PFSK-1 (cell line): ENCODE results near the gene ADAM15.

Experiments
- FOXP2 ChIP-seq: optimal IDR thresholded peaks from 2 replicates; pipeline ENCODE3; 2011; ENCODE audit warnings: borderline replicate concordance, control low read depth, inconsistent platforms; ENCODE audit not compliant: insufficient read depth; ENCODE audit errors: extremely low read length, extremely low read depth
- POLR2AphosphoS5 ChIP-seq: IDR thresholded peaks from 2 replicates; pipeline ENCODE4 v1.6.1; 2012; ENCODE audit warnings: low read depth, mild to moderate bottlenecking, control low read depth, low read length, moderate library complexity
- REST ChIP-seq, 2 experiments: IDR thresholded peaks; 2 replicates each; pipeline versions ENCODE4 v1.6.1 to v1.8.0; 2011 to 2012; ENCODE audit warnings: low read depth in 2 of 2, low read length in 2 of 2, control low read depth in 1 of 2, inconsistent platforms in 1 of 2, mild to moderate bottlenecking in 1 of 2, moderate library complexity in 1 of 2; ENCODE audit not compliant: insufficient read depth in 1 of 2
- SIN3A ChIP-seq: IDR thresholded peaks from 2 replicates; pipeline ENCODE4 v1.6.1; 2012; ENCODE audit warnings: mild to moderate bottlenecking, low read length, moderate library complexity, borderline replicate concordance; ENCODE audit not compliant: insufficient read depth
- TAF1 ChIP-seq: IDR thresholded peaks from 2 replicates; pipeline ENCODE4 v1.6.1; 2012; ENCODE audit warnings: low read length, control low read depth, borderline replicate concordance; ENCODE audit not compliant: insufficient read depth

ADAM15 gene

GRCh38 chr1:155079487-155080311 is 28.6 kb downstream of the ADAM15 start:
- TF ChIP-seq SIN3A: no peak
- TF ChIP-seq TAF1: no peak
- no peak for TF ChIP-seq REST (IDR thresholded peaks at IDR 0.05; ENCODE audit: insufficient read depth in 1 of 2, low read depth in 2 of 2, low read length in 2 of 2)
- TF ChIP-seq POLR2AphosphoS5: no peak
- TF ChIP-seq FOXP2: no peak

GRCh38 chr1:155080312-155081228 is 29.5 kb downstream of the ADAM15 start:
- TF ChIP-seq FOXP2 (no peak), TAF1 (no peak), SIN3A (no peak), POLR2AphosphoS5 (no peak), REST (IDR thresholded peaks at IDR 0.05; ENCODE audit: insufficient read depth in 1 of 2, low read depth in 2 of 2, low read length in 2 of 2) (no peak)

- no peak for TF ChIP-seq SIN3A
- no peak for TF ChIP-seq TAF1
- no peak for TF ChIP-seq REST (IDR thresholded peaks at IDR 0.05; ENCODE audit: insufficient read depth in 1 of 2, low read depth in 2 of 2, low read length in 2 of 2)
- TF ChIP-seq FOXP2: no peak
- TF ChIP-seq POLR2AphosphoS5: no peak
Measured at GRCh38 chr1:155081472-155082300, 30.6 kb downstream of the ADAM15 start.

GRCh38 chr1:155082301-155083051 is 31.4 kb downstream of the ADAM15 start:
- TF ChIP-seq FOXP2 (no peak), POLR2AphosphoS5 (no peak), REST (IDR thresholded peaks at IDR 0.05; ENCODE audit: insufficient read depth in 1 of 2, low read depth in 2 of 2, low read length in 2 of 2) (no peak)
